Uterus (tissue), 2 donors: ENCODE measurements around the gene LEFTY2.
"Not testable (repeated sequence)": the region's sequence is repeated elsewhere in the genome, so short reads cannot be mapped to it uniquely, and the experiment has no call there.

Experiments
- POLR2A ChIP-seq, 2 donors: fragments of 450-650 bp; IDR thresholded peaks; one replicate each; pipeline ENCODE4 v1.6.1; 2016; ENCODE audit warnings: antibody characterized with exemption in 2 of 2, mild to moderate bottlenecking in 1 of 2, moderate library complexity in 1 of 2
- TF ChIP-seq, protein P1 (sequence below), 4 experiments: fragments of 200-600 bp in 2 of 4; fragments of 450-650 bp in 2 of 4; sonication (generic) in 2 of 4; IDR thresholded peaks; one replicate each; pipeline ENCODE4 v1.5.1; 2016 to 2019; ENCODE audit warnings: antibody characterized with exemption in 4 of 4, mild to moderate bottlenecking in 2 of 4, moderate library complexity in 1 of 4

DNA sequence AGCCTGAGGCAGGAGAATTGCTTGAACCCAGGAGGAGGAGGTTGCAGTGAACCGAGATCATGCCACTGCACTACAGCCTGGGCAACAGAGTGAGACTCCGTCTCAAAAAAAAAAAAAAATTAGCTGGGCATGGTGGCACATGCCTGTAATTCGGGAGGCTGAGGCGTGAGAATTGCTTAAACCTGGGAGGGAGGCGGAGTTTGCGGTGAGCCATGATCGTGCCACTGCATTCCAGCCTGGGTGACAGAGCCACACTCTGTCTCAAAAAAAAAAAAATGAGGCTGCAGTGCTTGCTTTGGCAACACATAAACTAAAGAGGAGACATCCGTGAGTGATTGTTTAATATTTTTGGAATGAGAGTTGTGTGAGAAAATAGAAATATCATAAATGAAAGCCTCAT is 4.9 kb downstream of the LEFTY2 start:
- TF ChIP-seq, protein P1, sequence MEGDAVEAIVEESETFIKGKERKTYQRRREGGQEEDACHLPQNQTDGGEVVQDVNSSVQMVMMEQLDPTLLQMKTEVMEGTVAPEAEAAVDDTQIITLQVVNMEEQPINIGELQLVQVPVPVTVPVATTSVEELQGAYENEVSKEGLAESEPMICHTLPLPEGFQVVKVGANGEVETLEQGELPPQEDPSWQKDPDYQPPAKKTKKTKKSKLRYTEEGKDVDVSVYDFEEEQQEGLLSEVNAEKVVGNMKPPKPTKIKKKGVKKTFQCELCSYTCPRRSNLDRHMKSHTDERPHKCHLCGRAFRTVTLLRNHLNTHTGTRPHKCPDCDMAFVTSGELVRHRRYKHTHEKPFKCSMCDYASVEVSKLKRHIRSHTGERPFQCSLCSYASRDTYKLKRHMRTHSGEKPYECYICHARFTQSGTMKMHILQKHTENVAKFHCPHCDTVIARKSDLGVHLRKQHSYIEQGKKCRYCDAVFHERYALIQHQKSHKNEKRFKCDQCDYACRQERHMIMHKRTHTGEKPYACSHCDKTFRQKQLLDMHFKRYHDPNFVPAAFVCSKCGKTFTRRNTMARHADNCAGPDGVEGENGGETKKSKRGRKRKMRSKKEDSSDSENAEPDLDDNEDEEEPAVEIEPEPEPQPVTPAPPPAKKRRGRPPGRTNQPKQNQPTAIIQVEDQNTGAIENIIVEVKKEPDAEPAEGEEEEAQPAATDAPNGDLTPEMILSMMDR (IDR thresholded peaks at IDR 0.05), result not testable (repeated sequence)
- not testable (repeated sequence) for TF ChIP-seq POLR2A (IDR thresholded peaks at IDR 0.05)
